GM12801 (cell line): ENCODE data around the gene PPP1R13B.

Source experiments
- TF ChIP-seq, protein P1 (sequence below): IDR thresholded peaks from one replicate; pipeline ENCODE4 v1.5.1; 2011; ENCODE audit warnings: control low read depth; ENCODE audit not compliant: insufficient read length; ENCODE audit errors: extremely low read depth

Gene PPP1R13B

GRCh38 chr14:103859416-103860202, 12.2 kb upstream of the PPP1R13B start:
- TF ChIP-seq, protein P1, sequence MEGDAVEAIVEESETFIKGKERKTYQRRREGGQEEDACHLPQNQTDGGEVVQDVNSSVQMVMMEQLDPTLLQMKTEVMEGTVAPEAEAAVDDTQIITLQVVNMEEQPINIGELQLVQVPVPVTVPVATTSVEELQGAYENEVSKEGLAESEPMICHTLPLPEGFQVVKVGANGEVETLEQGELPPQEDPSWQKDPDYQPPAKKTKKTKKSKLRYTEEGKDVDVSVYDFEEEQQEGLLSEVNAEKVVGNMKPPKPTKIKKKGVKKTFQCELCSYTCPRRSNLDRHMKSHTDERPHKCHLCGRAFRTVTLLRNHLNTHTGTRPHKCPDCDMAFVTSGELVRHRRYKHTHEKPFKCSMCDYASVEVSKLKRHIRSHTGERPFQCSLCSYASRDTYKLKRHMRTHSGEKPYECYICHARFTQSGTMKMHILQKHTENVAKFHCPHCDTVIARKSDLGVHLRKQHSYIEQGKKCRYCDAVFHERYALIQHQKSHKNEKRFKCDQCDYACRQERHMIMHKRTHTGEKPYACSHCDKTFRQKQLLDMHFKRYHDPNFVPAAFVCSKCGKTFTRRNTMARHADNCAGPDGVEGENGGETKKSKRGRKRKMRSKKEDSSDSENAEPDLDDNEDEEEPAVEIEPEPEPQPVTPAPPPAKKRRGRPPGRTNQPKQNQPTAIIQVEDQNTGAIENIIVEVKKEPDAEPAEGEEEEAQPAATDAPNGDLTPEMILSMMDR, result no peak

- TF ChIP-seq, protein P1, result no peak
Measured at GRCh38 chr14:103858063-103858781, 10.8 kb upstream of the PPP1R13B start.

DNA sequence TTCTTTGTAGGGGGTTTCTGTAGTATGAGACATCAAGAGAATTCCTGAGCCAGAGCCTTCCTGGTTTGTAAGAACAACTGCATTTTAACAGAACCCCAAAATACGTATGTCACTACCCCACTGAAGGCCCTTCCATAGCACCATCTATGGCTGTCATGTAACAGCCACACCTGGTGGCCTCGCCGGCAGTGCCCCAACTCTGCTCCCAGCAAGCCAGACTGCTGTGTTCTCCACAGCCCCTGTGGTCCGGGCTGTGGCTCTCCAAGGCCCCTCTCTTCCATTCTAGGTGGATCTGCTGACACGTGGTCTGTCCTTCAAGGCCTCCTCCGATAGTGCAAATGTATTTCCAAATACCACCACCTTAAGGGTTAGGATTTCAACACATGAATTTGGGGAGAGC, 9.9 kb upstream of the PPP1R13B start:
- TF ChIP-seq, protein P1, result no peak

DNA sequence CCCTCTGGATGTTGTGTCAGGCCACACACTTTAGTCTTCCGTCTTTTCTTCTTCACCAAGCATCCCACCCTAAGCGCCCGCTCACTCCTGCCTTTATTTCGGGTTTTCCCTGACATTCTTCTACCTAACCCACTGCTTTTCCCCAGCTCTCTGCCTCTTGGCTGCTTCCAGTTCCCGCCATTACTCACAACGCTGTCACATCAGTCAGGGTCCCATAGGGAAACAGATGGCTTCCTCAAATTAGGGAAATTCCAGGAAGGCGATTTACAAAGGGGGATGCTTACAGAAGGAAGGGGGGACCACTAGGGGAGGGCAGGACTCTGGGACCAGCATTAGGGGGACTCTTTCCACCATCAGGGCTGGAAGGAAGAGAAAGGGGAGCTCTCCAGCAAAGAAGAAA, 9.2 kb upstream of the PPP1R13B start:
- TF ChIP-seq, protein P1, result no peak

- TF ChIP-seq, protein P1, result no peak
Measured at GRCh38 chr14:103856105-103856504, 8.7 kb upstream of the PPP1R13B start.

GRCh38 chr14:103855734-103856095, 8.3 kb upstream of the PPP1R13B start:
- TF ChIP-seq, protein P1, result no peak

- TF ChIP-seq, protein P1, result no peak
Measured at GRCh38 chr14:103854822-103855733, 7.7 kb upstream of the PPP1R13B start.
